SK-N-SH (cell line): ENCODE data around the gene ABCA1. TPM values are rescaled to one million over a fixed set of nuclear protein-coding genes. Genes with fewer than 3 reads are reported as not detected.

Source experiments
- CTCF ChIA-PET: fragments of 300-600, 350-600 bp; formaldehyde crosslinking; extraction: SDS; loops from one replicate; lab custom pipeline; 2021; lab: Yijun Ruan, JAX
- POLR2A ChIA-PET: fragments of 350-600 bp; sonication (Branson Sonifier 250); formaldehyde crosslinking; extraction: SDS; loops from one replicate; lab custom pipeline; 2020; ENCODE audit warnings: antibody characterized with exemption, inconsistent platforms; lab: Yijun Ruan, JAX
- DNase-seq: peaks from one replicate; pipeline ENCODE4 v3.0.0; 2012
- H2AFZ ChIP-seq: fragments of 200-600 bp; sonication (generic); 2 replicates; pipeline ENCODE4 v1.8.1; 2016; ENCODE audit warnings: antibody characterized with exemption, mild to moderate bottlenecking, low read depth
- H3F3A ChIP-seq: fragments of 200-600 bp; sonication (generic); replicated peaks from 2 replicates; pipeline ENCODE3; 2016; ENCODE audit warnings: antibody characterized with exemption, mild to moderate bottlenecking; ENCODE audit not compliant: insufficient read depth
- H3K27ac ChIP-seq, 2 experiments: fragments of 200-500 bp in 1 of 2; fragments of 200-600 bp in 1 of 2; sonication (Bioruptor generic) in 1 of 2; sonication (generic), shearing (Covaris generic) in 1 of 2; 2 replicates each; pipeline versions ENCODE4 v1.5.1 to v1.6.1; 2014 to 2016; ENCODE audit warnings: low read depth in 2 of 2, inconsistent platforms in 1 of 2, low read length in 1 of 2, mild to moderate bottlenecking in 1 of 2, mixed read lengths in 1 of 2
- H3K27me3 ChIP-seq: fragments of 200-600 bp; sonication (generic), shearing (Covaris generic); 2 replicates; pipeline ENCODE4 v1.6.1; 2016; ENCODE audit warnings: mixed run types; ENCODE audit not compliant: insufficient read depth
- H3K36me3 ChIP-seq, 2 experiments: fragments of 200-500 bp in 1 of 2; fragments of 200-600 bp in 1 of 2; sonication (Bioruptor generic) in 1 of 2; sonication (generic) in 1 of 2; replicated peaks in 1 of 2; 2 replicates each; pipeline versions ENCODE3 to v1.5.1; 2014 to 2016; ENCODE audit warnings: low read length in 1 of 2, mild to moderate bottlenecking in 1 of 2; ENCODE audit not compliant: insufficient read depth in 2 of 2, control insufficient read depth in 1 of 2
- H3K4me1 ChIP-seq, 2 experiments: fragments of 200-500 bp in 1 of 2; fragments of 200-600 bp in 1 of 2; sonication (Bioruptor generic) in 1 of 2; sonication (generic), shearing (Covaris generic) in 1 of 2; 2 replicates each; pipeline versions ENCODE4 v1.5.1 to v1.6.1; 2014 to 2016; ENCODE audit warnings: low read depth in 1 of 2, low read length in 1 of 2, mixed run types in 1 of 2; ENCODE audit not compliant: insufficient read depth in 2 of 2, control insufficient read depth in 1 of 2
- H3K4me2 ChIP-seq: fragments of 200-600 bp; sonication (generic), shearing (Covaris generic); 2 replicates; pipeline ENCODE4 v1.6.1; 2017; ENCODE audit warnings: mixed run types
- H3K4me3 ChIP-seq, 2 experiments: fragments of 200-500 bp in 1 of 2; fragments of 200-600 bp in 1 of 2; sonication (Bioruptor generic) in 1 of 2; sonication (generic), shearing (Covaris generic) in 1 of 2; 2 replicates each; pipeline versions ENCODE4 v1.5.1 to v1.8.1; 2014 to 2016; ENCODE audit warnings: low read depth in 2 of 2, inconsistent platforms in 1 of 2, low read length in 1 of 2, mild to moderate bottlenecking in 1 of 2, mixed read lengths in 1 of 2, moderate library complexity in 1 of 2
- H3K79me2 ChIP-seq: fragments of 200-600 bp; sonication (generic); 2 replicates; pipeline ENCODE4 v1.8.1; 2017; ENCODE audit warnings: mild to moderate bottlenecking; ENCODE audit not compliant: insufficient read depth
- H3K9ac ChIP-seq: fragments of 200-600 bp; sonication (generic); 2 replicates; pipeline ENCODE4 v1.6.1; 2017; ENCODE audit warnings: mixed run types
- H3K9me2 ChIP-seq: fragments of 200-600 bp; sonication (generic); 2 replicates; pipeline ENCODE4 v1.6.1; 2017; ENCODE audit warnings: mixed run types
- H3K9me3 ChIP-seq: fragments of 200-600 bp; sonication (generic); 2 replicates; pipeline ENCODE4 v1.6.1; 2017; ENCODE audit warnings: mixed run types, mild to moderate bottlenecking, moderate library complexity
- H4K20me1 ChIP-seq: fragments of 200-600 bp; sonication (generic); 2 replicates; pipeline ENCODE4 v1.6.1; 2017; ENCODE audit warnings: mild to moderate bottlenecking, mixed run types; ENCODE audit not compliant: insufficient read depth
- ELF1 ChIP-seq: IDR thresholded peaks from 2 replicates; pipeline ENCODE4 v1.4.0; 2012
- FOXM1 ChIP-seq: IDR thresholded peaks from 2 replicates; pipeline ENCODE4 v1.4.0; 2012; ENCODE audit warnings: low read depth, mild to moderate bottlenecking
- IRF3 ChIP-seq: fragments of 150-350 bp; IDR thresholded peaks from 2 replicates; pipeline ENCODE4 v1.6.1; 2016; ENCODE audit warnings: mild to moderate bottlenecking, low read depth, low read length
- MAX ChIP-seq: IDR thresholded peaks from 2 replicates; pipeline ENCODE4 v1.4.0; 2012; ENCODE audit warnings: low read depth
- MEF2A ChIP-seq: IDR thresholded peaks from 2 replicates; pipeline ENCODE4 v1.4.0; 2012; ENCODE audit warnings: low read depth, borderline replicate concordance
- MXI1 ChIP-seq: IDR thresholded peaks from 2 replicates; pipeline ENCODE4 v1.6.1; 2012; ENCODE audit warnings: mild to moderate bottlenecking, low read depth, low read length, improper control_type of control experiment
- NRF1 ChIP-seq: IDR thresholded peaks from 2 replicates; pipeline ENCODE4 v1.6.1; 2012; ENCODE audit warnings: low read depth, mild to moderate bottlenecking, low read length
- POLR2AphosphoS5 ChIP-seq: IDR thresholded peaks from 2 replicates; pipeline ENCODE4 v1.6.1; 2012; ENCODE audit warnings: low read depth, low read length
- RAD21 ChIP-seq: IDR thresholded peaks from 2 replicates; pipeline ENCODE4 v1.6.1; 2012; ENCODE audit warnings: mild to moderate bottlenecking, low read length
- SIN3A ChIP-seq: IDR thresholded peaks from 2 replicates; pipeline ENCODE4 v1.6.1; 2012; ENCODE audit warnings: low read depth, mild to moderate bottlenecking, low read length, moderate library complexity, borderline replicate concordance
- TAF1 ChIP-seq: IDR thresholded peaks from 2 replicates; pipeline ENCODE4 v1.6.1; 2012; ENCODE audit warnings: low read depth, mild to moderate bottlenecking, low read length, moderate library complexity, borderline replicate concordance
- TCF12 ChIP-seq: IDR thresholded peaks from 2 replicates; pipeline ENCODE4 v1.4.0; 2012
- USF1 ChIP-seq: IDR thresholded peaks from 2 replicates; pipeline ENCODE4 v1.4.0; 2012; ENCODE audit warnings: low read depth, borderline replicate concordance
- YY1 ChIP-seq: IDR thresholded peaks from 2 replicates; pipeline ENCODE4 v1.4.0; 2012; ENCODE audit warnings: low read depth, mild to moderate bottlenecking
- ZBTB33 ChIP-seq: IDR thresholded peaks from 2 replicates; pipeline ENCODE4 v1.4.0; 2012; ENCODE audit warnings: low read depth, borderline replicate concordance
- WGBS: methylation state at CpG from one replicate; pipeline ENCODE4 v1.1.6; 2017; ENCODE audit warnings: low lambda C conversion rate; 5-methylcytosine and 5-hydroxymethylcytosine counted together
- polyA plus RNA-seq, 3 experiments: library from polyadenylated mRNA; depleted of rRNA; stranded (reverse); fragments of >200 nt; gene quantifications; 2 replicates each; pipeline ENCODE4 v1.2.3, GENCODE V29; 2012

Gene ABCA1
- polyA plus RNA-seq, 1 of the 3 experiments (the other 2 are of a cell fraction), result 5.3 TPM

GRCh38 chr9:104748359-104749031 lies 179.5 kb downstream of the ABCA1 start:
- peak overlapping the region; percentile 94 for H3K9ac ChIP-seq
- H3F3A ChIP-seq, result peaks cover 8% of the 10 kb centered on the region
- H3K4me2 ChIP-seq, result peak overlapping the region; percentile 83
- H3K4me1 ChIP-seq, result peaks cover 0 to 5% of the 10 kb centered on the region in 2 experiments; a peak in 2 of 4 replicates
- TF ChIP-seq TAF1 (peak; percentile 27; the same call in 1 of the 2 replicates), POLR2AphosphoS5 (peak; percentile 62), ZBTB33 (no peak)
- ChIA-PET CTCF (interaction anchor here (0.9 to 1.4 kb wide), 3 partner anchors 13 to 667 kb away, joined by 3 read pairs; no protein-coding TSS in a partner anchor), POLR2A (interaction anchor here (0.7 kb wide), 1 partner anchor 16 kb away, joined by 3 read pairs; the partner anchor contains the start of gene NIPSNAP3B)
- H3K27ac ChIP-seq, result peak overlapping the region; percentile 85 to 89
- no peaks in the 10 kb centered on the region for H3K27me3 ChIP-seq
- peak; percentile 28 for DNase-seq
- 11% methylated on average over 19 of the region's 19 CpGs for WGBS
- H2AFZ ChIP-seq, result peak overlapping the region; percentile 94
- H3K4me3 ChIP-seq, result peak overlapping the region; percentile 83 to 90
- no peaks in the 10 kb centered on the region for H4K20me1 ChIP-seq
- H3K36me3 ChIP-seq, result peaks cover 28% of the 10 kb centered on the region in 2 experiments
- H3K9me3 ChIP-seq, result no peaks in the 10 kb centered on the region
- H3K9me2 ChIP-seq, result no peaks in the 10 kb centered on the region
- H3K79me2 ChIP-seq, result peaks cover 23% of the 10 kb centered on the region

GRCh38 chr9:104747565-104748358 lies 180.2 kb downstream of the ABCA1 start, which contains the start of gene NIPSNAP3A:
TSS of gene NIPSNAP3A (plus strand) at chr9:104747683. CDS start at chr9:104747793, 110 bp downstream.
- CTCF ChIA-PET, result interaction anchor here (0.9 to 1.1 kb wide), 2 partner anchors 37 to 668 kb away, joined by 3 read pairs; no protein-coding TSS in a partner anchor
- POLR2A ChIA-PET, result interaction anchor here (0.7 kb wide), 1 partner anchor 16 kb away, joined by 3 read pairs; the partner anchor contains the start of gene NIPSNAP3B
- peak within 1 kb of the TSS; percentile 83 to 90 for H3K4me3 ChIP-seq
- TF ChIP-seq MEF2A (no peak), ELF1 (peak; percentile 40; the same call in 1 of the 2 replicates), NRF1 (peak; percentile 61; the same call in 1 of the 2 replicates), YY1 (peak; percentile 81), SIN3A (peak; percentile 42; the same call in 1 of the 2 replicates), ZBTB33 (no peak), USF1 (no peak), POLR2AphosphoS5 (peak; percentile 77), MXI1 (peak; percentile 38; the same call in 1 of the 2 replicates), MAX (peak; percentile 73; the same call in 1 of the 2 replicates), TCF12 (no peak), IRF3 (no peak), RAD21 (no peak), FOXM1 (no peak)

More at GRCh38 chr9:104747565-104748358, 180.2 kb downstream of the ABCA1 start, which contains the start of gene NIPSNAP3A:
- Histone ChIP-seq H3K36me3 (peaks cover 21 to 22% of the 10 kb centered on the region in 2 experiments), H3K4me1 (peaks cover 0 to 5% of the 10 kb centered on the region in 2 experiments; a peak in 2 of 4 replicates), H3K4me2 (peak within 1 kb of the TSS; percentile 83), H2AFZ (peak within 1 kb of the TSS; percentile 94), H4K20me1 (no peaks in the 10 kb centered on the region), H3K9ac (peak within 1 kb of the TSS; percentile 94), H3K9me3 (no peaks in the 10 kb centered on the region), H3F3A (peaks cover 8% of the 10 kb centered on the region), H3K27me3 (no peaks in the 10 kb centered on the region), H3K79me2 (peaks cover 23% of the 10 kb centered on the region), H3K27ac (peak within 1 kb of the TSS; percentile 85 to 89), H3K9me2 (no peaks in the 10 kb centered on the region)
- under 1% methylated on average over 21 of the region's 71 CpGs for WGBS
- DNase-seq, result peak; percentile 94
